IPS-NIHi7 (cell line): ENCODE measurements around the gene BSX.
A peak's percentile ranks its signal among the peaks of the same experiment; 100 is the strongest.

Experiments
- DNase-seq: peaks from one replicate; pipeline ENCODE4 v3.0.0; 2012; ENCODE audit warnings: mixed read lengths; ENCODE audit errors: extremely low spot score

The BSX gene

GRCh38 chr11:122981388-122982264 is at the start of gene BSX:
BSX (minus strand) TSS chr11:122981834; CDS start chr11:122981671, 163 bp downstream.
- DNase-seq = peak; percentile 92

- no peak for DNase-seq
Measured at GRCh38 chr11:123030517-123030916, 48.9 kb upstream of the BSX start.

GRCh38 chr11:123020968-123021367 is 39.3 kb upstream of the BSX start:
- DNase-seq = peak; percentile 82

GRCh38 chr11:123018702-123019101 is 37.1 kb upstream of the BSX start:
- DNase-seq = no peak

- no peak for DNase-seq
Measured at GRCh38 chr11:123011510-123011909, 29.9 kb upstream of the BSX start.

- DNase-seq = no peak
Measured at GRCh38 chr11:123006860-123007542, 25.4 kb upstream of the BSX start.

- no peak for DNase-seq
Measured at GRCh38 chr11:123000721-123001120, 19.1 kb upstream of the BSX start.

GRCh38 chr11:122998727-122999366 is 17.2 kb upstream of the BSX start:
- no peak for DNase-seq

- DNase-seq = no peak
Measured at GRCh38 chr11:122995526-122995925, 13.9 kb upstream of the BSX start.

- peak; percentile 42 for DNase-seq
Measured at GRCh38 chr11:122984186-122985011, 2.8 kb upstream of the BSX start.

GRCh38 chr11:122983438-122984185 is 2.0 kb upstream of the BSX start:
- DNase-seq = no peak

- DNase-seq = no peak
Measured at GRCh38 chr11:122979815-122980595, 1.6 kb downstream of the BSX start.

- no peak for DNase-seq
Measured at GRCh38 chr11:122979103-122979814, 2.4 kb downstream of the BSX start.

GRCh38 chr11:122978299-122978620 is 3.4 kb downstream of the BSX start:
- no peak for DNase-seq

GRCh38 chr11:122977470-122978298 is 4.0 kb downstream of the BSX start:
- peak; percentile 60 for DNase-seq

- DNase-seq = peak; percentile 60
Measured at GRCh38 chr11:122976734-122977469, 4.7 kb downstream of the BSX start.

GRCh38 chr11:122976061-122976733 is 5.4 kb downstream of the BSX start:
- no peak for DNase-seq
